HG03354 (cell line): ENCODE results near the gene ADORA2B.
"Not testable (repeated sequence)": the region's sequence is repeated elsewhere in the genome, so short reads cannot be mapped to it uniquely, and the experiment has no call there.

ENCODE experiments used
- ATAC-seq: cut with Tn5 transposase; IDR thresholded peaks from one replicate; pipeline ENCODE4 v1.9.1; 2021; ENCODE audit warnings: mild to moderate bottlenecking; ENCODE audit not compliant: unreplicated experiment, poor library complexity, severe bottlenecking

Gene ADORA2B

GRCh38 chr17:15944759-15945526 lies at the start of gene ADORA2B:
ADORA2B (plus strand) TSS chr17:15945130; CDS start chr17:15945249, 119 bp downstream.
- ATAC-seq, result peak; percentile 56

GRCh38 chr17:15896277-15896676 lies 48.7 kb upstream of the ADORA2B start:
- ATAC-seq, result no peak

- ATAC-seq, result no peak
These were observed 48.1 kb upstream of the ADORA2B start for GRCh38 chr17:15896834-15897233.

DNA sequence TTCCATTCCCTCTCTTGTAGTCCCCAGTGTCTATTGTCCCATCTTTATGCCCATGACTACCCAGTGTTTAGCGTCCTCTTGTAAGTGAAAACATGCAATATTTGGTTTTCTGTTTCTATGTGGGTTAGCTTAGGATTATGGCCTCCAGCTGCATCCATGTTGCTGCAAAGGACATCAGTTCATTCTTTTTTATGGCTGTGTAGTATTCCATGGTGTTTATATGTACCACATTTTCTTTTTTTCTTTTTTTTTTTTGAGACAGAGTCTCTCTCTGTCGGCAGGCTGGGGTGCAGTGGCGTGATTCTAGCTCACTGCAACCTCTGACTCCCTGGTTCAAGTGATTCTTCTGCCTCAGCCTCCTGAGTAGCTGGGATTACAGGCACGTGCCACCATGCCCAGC lies 45.3 kb upstream of the ADORA2B start:
- ATAC-seq, result not testable (repeated sequence)

GRCh38 chr17:15900871-15901270 lies 44.1 kb upstream of the ADORA2B start:
- peak; percentile 45 for ATAC-seq

DNA sequence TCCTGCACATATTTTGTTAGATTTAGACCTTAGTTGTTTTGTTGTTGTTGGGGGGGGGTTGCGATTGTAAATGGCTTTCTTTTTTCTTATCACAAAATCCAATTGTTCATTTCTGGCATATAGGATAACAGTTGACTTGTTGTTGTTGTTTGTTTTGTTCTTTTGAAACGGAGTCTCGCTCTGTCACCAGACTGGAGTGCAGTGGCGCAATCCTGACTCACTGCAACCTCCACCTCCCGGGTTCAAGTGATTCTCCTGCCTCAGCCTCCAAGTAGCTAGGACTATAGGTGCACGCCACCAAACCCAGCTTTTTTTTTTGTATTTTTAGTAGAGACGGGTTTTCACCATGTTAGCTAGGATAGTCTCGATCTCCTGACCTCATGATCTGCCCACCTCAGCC lies 39.7 kb upstream of the ADORA2B start:
- ATAC-seq, result not testable (repeated sequence)

DNA sequence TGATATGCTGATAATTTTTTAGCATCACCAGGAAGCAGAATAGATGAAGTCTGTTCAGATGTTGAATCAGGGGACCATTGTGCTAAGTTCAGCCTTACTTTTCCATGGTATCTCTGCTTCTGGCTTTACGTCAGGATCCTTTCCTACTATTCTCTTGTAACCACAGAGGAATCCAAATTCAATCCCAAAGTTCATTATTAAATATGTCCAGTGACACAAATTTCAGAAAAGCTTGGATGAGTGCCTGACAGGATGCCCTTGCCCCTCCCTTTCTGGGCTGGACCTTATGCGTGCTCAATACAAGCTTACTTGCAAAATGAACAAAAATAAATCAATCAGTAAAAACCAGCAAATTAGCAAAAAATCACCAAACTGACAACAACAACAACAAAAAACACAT lies 37.6 kb upstream of the ADORA2B start:
- ATAC-seq, result no peak

DNA sequence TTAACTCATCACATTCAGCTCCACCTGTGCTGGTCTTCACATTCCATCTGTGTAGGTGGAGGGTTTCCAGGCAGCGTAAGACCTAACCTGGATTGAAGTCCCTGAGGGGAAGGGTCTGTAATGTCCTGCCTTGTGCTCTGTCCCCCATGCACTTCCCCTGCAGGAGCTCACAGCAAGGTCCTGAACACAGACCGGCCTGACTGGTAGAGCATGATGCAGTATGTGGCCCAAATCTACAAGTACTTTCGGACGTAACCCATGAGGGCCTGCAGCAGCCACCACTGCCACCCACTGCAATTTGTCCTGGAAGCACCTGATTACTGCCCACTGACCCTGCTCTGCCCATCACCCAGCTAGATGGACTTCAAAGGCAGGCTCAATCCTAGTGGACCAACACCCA lies 36.6 kb upstream of the ADORA2B start:
- ATAC-seq, result no peak

DNA sequence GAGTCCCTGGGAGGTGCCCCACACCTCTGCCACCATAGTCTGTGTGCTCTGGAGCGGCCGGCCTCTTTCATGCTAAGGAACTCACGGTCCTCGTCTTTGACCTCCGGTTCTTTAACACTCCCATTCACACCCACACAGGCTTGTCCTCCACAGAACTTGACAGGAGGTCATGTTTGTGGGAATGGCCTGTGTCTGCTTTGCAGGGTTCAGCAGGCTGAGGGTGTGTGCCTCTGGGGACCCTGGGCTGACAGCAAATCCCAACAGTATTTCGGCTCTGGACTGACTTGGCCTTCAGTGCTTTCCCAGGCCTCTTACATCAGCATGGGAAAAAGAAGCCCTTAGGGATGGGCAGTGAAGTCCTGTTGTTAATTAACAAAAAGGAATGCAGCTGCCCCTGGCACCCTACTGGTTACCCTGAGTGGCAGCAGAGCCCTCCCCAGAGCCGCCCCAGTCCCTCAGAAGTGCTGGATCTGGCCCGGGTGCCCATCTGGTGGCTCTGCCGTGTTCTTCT lies 35.4 kb upstream of the ADORA2B start:
- no peak for ATAC-seq

- no peak for ATAC-seq
These were observed 34.1 kb upstream of the ADORA2B start for GRCh38 chr17:15910791-15911190.

- not testable (repeated sequence) for ATAC-seq
These were observed 33.2 kb upstream of the ADORA2B start for GRCh38 chr17:15911701-15912100.

- ATAC-seq, result no peak
These were observed 32.4 kb upstream of the ADORA2B start for GRCh38 chr17:15912416-15912955.

DNA sequence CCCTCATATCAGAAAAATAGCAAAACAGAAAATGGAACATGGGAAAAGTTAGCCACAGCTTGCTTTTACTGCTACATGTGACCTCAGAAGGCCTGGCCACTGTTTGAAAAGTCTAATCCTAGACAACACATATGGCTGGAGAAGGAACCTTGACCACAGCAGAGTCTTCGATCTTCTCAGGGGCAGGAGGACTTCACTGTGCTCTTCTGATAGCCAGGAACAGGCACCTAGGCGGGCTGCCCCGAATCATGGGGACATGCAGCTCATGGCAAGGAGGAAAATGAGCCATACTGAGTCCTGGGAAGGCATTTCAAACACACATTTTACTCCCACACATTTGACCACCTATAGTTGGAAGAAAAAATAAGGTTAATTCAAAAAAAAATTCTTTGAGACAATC lies 31.1 kb upstream of the ADORA2B start:
- ATAC-seq, result no peak

- no peak for ATAC-seq
These were observed 30.3 kb upstream of the ADORA2B start for GRCh38 chr17:15914400-15915170.

- ATAC-seq, result no peak
These were observed 29.0 kb upstream of the ADORA2B start for GRCh38 chr17:15915961-15916360.

- ATAC-seq, result no peak
These were observed 27.9 kb upstream of the ADORA2B start for GRCh38 chr17:15917021-15917437.

- ATAC-seq, result no peak
These were observed 27.4 kb upstream of the ADORA2B start for GRCh38 chr17:15917438-15918027.

- ATAC-seq, result no peak
These were observed 26.7 kb upstream of the ADORA2B start for GRCh38 chr17:15918261-15918660.

DNA sequence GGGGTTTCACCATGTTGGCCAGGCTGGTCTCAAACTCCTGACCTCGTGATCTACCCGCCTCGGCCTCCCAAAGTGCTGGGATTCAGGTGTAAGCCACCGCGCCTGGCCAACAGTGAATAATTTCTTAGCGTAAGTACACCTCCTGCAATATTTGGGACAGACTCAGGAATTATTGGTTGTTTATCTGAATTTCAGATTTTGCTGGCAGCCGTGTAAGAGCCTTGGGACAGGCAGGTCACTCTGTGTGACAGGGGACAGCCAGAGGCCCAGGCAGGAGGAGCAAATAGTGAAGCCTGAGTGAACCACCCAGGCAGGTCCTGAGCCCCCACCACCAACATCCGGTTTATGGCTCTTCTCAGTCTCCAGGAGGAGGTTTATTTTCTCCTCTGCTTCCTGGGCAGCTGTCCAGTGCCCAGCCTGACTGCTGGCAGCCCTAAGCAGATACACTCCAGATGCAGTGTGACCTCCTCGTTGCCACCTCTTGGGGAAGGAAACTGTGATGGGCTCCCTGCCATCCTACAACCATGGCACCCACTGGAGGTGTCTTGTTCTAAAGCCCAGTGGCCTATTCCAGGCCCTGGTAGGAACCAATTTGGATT lies 26.2 kb upstream of the ADORA2B start:
- no peak for ATAC-seq

DNA sequence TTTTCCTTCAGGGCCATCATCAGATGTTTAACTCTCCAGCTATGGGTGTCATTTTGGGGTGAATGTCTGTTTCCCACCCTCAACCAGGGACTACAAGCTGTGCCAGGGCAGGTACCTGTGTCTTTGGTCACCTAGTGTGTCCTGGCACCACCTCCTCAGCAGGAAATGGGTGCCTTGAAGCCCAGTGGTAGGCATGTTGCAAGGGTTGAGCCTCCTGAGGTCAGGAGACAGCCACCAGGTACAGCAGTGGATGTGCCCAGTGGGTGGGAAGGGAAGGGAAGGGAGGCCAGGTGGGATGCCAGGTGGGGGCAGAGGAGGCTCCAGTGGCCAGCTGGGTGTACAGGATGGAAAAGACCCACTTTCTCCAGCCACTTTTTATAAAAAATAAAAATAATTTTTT lies 25.5 kb upstream of the ADORA2B start:
- no peak for ATAC-seq
